Activated CD4-positive, alpha-beta T cell treated with anti-CD3 and anti-CD28 coated beads, Interleukin-10, Interleukin-2, amounts not matched to agents 100 ng/mL and 50 ng/mL, durations not matched to agents 16 hours and 8 hours (primary cell): ENCODE measurements around the gene CNNM1.

Experiments used
- DNase-seq: peaks from one replicate; pipeline ENCODE4 v3.0.0-alpha.2; 2020

Gene CNNM1

GRCh38 chr10:99329304-99329553 lies at the start of gene CNNM1:
TSS of gene CNNM1 (plus strand) at chr10:99329356. CDS start at chr10:99329388, 32 bp downstream.
- peak; percentile 54 for DNase-seq

- DNase-seq = no peak
Measured at GRCh38 chr10:99279626-99280111, 49.5 kb upstream of the CNNM1 start.

GRCh38 chr10:99280472-99280871 lies 48.7 kb upstream of the CNNM1 start:
- DNase-seq = no peak

- DNase-seq = no peak
Measured at GRCh38 chr10:99285881-99286280, 43.3 kb upstream of the CNNM1 start.

- no peak for DNase-seq
Measured at GRCh38 chr10:99290306-99290705, 38.9 kb upstream of the CNNM1 start.

GRCh38 chr10:99292159-99292558 lies 37.0 kb upstream of the CNNM1 start:
- no peak for DNase-seq

GRCh38 chr10:99296605-99297004 lies 32.6 kb upstream of the CNNM1 start:
- no peak for DNase-seq

- DNase-seq = no peak
Measured at GRCh38 chr10:99297033-99297432, 32.1 kb upstream of the CNNM1 start.

- DNase-seq = no peak
Measured at GRCh38 chr10:99303899-99304861, 25.0 kb upstream of the CNNM1 start.

- no peak for DNase-seq
Measured at GRCh38 chr10:99304862-99305229, 24.3 kb upstream of the CNNM1 start.

- no peak for DNase-seq
Measured at GRCh38 chr10:99312501-99312900, 16.7 kb upstream of the CNNM1 start.

- no peak for DNase-seq
Measured at GRCh38 chr10:99315853-99316252, 13.3 kb upstream of the CNNM1 start.

- DNase-seq = no peak
Measured at GRCh38 chr10:99316374-99316773, 12.8 kb upstream of the CNNM1 start.

- no peak for DNase-seq
Measured at GRCh38 chr10:99318048-99318447, 11.1 kb upstream of the CNNM1 start.

GRCh38 chr10:99318475-99318874 lies 10.7 kb upstream of the CNNM1 start:
- no peak for DNase-seq

GRCh38 chr10:99325281-99325680 lies 3.9 kb upstream of the CNNM1 start:
- no peak for DNase-seq

GRCh38 chr10:99326871-99327270 lies 2.3 kb upstream of the CNNM1 start:
- no peak for DNase-seq

- DNase-seq = no peak
Measured at GRCh38 chr10:99328579-99329303, 415 bp upstream of the CNNM1 start.

GRCh38 chr10:99329554-99330346 lies 594 bp downstream of the CNNM1 start:
- peak; percentile 6 for DNase-seq

- no peak for DNase-seq
Measured at GRCh38 chr10:99330347-99330924, 1.3 kb downstream of the CNNM1 start.

GRCh38 chr10:99331207-99331803 lies 2.1 kb downstream of the CNNM1 start:
- no peak for DNase-seq

- DNase-seq = no peak
Measured at GRCh38 chr10:99337311-99337811, 8.2 kb downstream of the CNNM1 start.
